GM23338 (cell line): ENCODE data around the gene GRAPL.
"Not testable (repeated sequence)": the region's sequence is repeated elsewhere in the genome, so short reads cannot be mapped to it uniquely, and the experiment has no call there.

Experiments
- CREB1 ChIP-seq: fragments of 250-450 bp; sonication (Bioruptor Pico); IDR thresholded peaks from 2 replicates; pipeline ENCODE4 v1.5.0; 2020; ENCODE audit warnings: low read depth, mild to moderate bottlenecking, moderate library complexity
- CTCF ChIP-seq, 2 experiments: fragments of 200-600 bp in 1 of 2; sonication (generic) in 1 of 2; conservative IDR thresholded peaks; 2 replicates each; pipeline versions ENCODE4 v1.5.1 to v1.6.1; 2016 to 2017; ENCODE audit warnings: antibody characterized with exemption in 2 of 2, low read depth in 2 of 2, mild to moderate bottlenecking in 2 of 2, moderate library complexity in 1 of 2
- EZH2 ChIP-seq: fragments of 200-600 bp; sonication (generic); IDR thresholded peaks from one replicate; pipeline ENCODE4 v1.8.0; 2017; ENCODE audit warnings: antibody characterized with exemption, mild to moderate bottlenecking, low read depth; ENCODE audit not compliant: unreplicated experiment
- EZH2phosphoT487 ChIP-seq: fragments of 200-600 bp; sonication (generic); IDR thresholded peaks from one replicate; pipeline ENCODE4 v1.8.1; 2018; ENCODE audit warnings: antibody characterized with exemption; ENCODE audit not compliant: unreplicated experiment
- POLR2AphosphoS5 ChIP-seq: IDR thresholded peaks from 2 replicates; pipeline ENCODE4 v1.6.1; 2016; ENCODE audit warnings: antibody characterized with exemption, low read depth

GRCh38 chr17:19189781-19190405 is 62.5 kb downstream of the GRAPL start:
- TF ChIP-seq CTCF (conservative IDR thresholded peaks at IDR 0.05; ENCODE audit: low read depth in 2 of 2); POLR2AphosphoS5; CREB1 (CRISPR knock-in tag); EZH2; EZH2phosphoT487: not testable (repeated sequence)
